ENCODE measurements around the gene SIN3B. TPM values are rescaled to one million over a fixed set of nuclear protein-coding genes. Genes with fewer than 3 reads are reported as not detected.
A peak's percentile ranks its signal among the peaks of the same experiment; 100 is the strongest.

The SIN3B gene
- total and polyA plus RNA-seq, 9 of the 15 experiments (the other 6 are each of a cell fraction or from before 2014, with no cell fraction given), result 0.51 to 34.2 (median 14.3) TPM

DNA sequence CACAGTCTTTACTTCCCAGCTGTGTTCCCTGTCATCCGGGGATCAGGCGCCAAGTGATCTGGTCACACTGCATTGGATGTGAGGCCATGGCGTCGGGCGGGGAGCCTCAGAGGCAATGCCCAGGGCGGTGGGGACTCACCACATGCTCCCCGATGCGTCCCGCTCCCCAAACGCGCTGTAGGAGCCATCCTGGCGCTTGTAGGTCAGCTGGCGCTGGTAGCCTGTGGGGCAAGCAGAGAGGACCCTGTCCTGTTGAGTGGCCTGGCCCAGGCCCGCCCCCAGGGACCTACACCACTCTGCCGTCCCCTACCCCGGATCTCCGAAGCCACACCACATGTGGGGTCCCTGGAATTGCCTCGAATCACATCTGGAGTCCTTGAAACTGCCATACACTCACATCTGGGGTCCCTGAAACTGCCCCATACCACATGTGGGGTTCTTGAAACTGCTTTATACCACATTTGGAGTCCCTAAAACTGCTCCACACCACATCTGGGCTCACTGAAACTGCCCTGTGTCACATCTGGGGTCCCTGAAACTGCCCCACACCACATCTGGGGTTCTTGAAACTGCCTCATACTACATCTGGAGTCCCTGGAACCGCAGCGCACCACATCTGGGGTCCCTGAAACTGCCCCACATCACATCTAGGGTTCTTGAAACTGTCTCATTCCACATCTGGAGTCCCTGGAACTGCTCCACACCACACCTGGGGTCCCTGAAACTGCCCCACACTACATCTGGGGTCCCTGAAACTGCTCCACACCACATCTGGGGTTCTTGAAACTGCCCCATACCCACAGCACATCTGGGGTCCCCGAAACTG, 92.8 kb downstream of the SIN3B start (continued):
- TF ChIP-seq SMAD1 (IDR thresholded peaks at IDR 0.05; ENCODE audit: low read depth, low read length, partially characterized antibody) (no peak), EGR1 (conservative IDR thresholded peaks at IDR 0.05) (peak; percentile 50; the same call in 1 of the 2 replicates), MEF2A (IDR thresholded peaks at IDR 0.05; ENCODE audit: control insufficient read depth, low read depth, low read length) (no peak), HDAC1 (IDR thresholded peaks at IDR 0.05) (no peak), ZNF146 (CRISPR knock-in tag; IDR thresholded peaks at IDR 0.05; ENCODE audit: unreplicated experiment) (no peak), BRD4 (IDR thresholded peaks at IDR 0.05) (no peak), SMAD2 (IDR thresholded peaks at IDR 0.05; ENCODE audit: low read depth, low read length) (no peak), TRIM24 (IDR thresholded peaks at IDR 0.05) (peak; percentile 19 to 27; a peak in 1 of 4 replicates), ZKSCAN3 (CRISPR knock-in tag; IDR thresholded peaks at IDR 0.05) (no peak), ZNF436 (CRISPR knock-in tag; IDR thresholded peaks at IDR 0.05) (no peak), MED1 (CRISPR knock-in tag; IDR thresholded peaks at IDR 0.05; ENCODE audit: borderline replicate concordance) (no peak), SPI1 (IDR thresholded peaks at IDR 0.05; ENCODE audit: borderline replicate concordance, low read depth, low read length) (no peak), NBN (IDR thresholded peaks at IDR 0.05; ENCODE audit: low read depth) (no peak), PTBP1 (IDR thresholded peaks at IDR 0.05; ENCODE audit: low read depth, low read length) (peak; percentile 100), ZBTB1 (CRISPR knock-in tag; IDR thresholded peaks at IDR 0.05; ENCODE audit: borderline replicate concordance, low read depth) (no peak), FUS (optimal IDR thresholded peaks at IDR 0.05; ENCODE audit: low read depth, low read length) (no peak), KAT7 (CRISPR knock-in tag; IDR thresholded peaks at IDR 0.05; ENCODE audit: borderline replicate concordance) (no peak), HEY1 (CRISPR knock-in tag; IDR thresholded peaks at IDR 0.05; ENCODE audit: borderline replicate concordance) (no peak), SMARCA5 (IDR thresholded peaks at IDR 0.05) (peak; percentile 100), ARID1B (IDR thresholded peaks at IDR 0.05) (no peak), POLR3A (IDR thresholded peaks at IDR 0.05; ENCODE audit: borderline replicate concordance, extremely low read depth, insufficient read depth, insufficient read length) (no peak), CC2D1A (IDR thresholded peaks at IDR 0.05) (no peak), TBL1XR1 (IDR thresholded peaks at IDR 0.05; ENCODE audit: low read length in 2 of 2) (no peak)
- TF ChIP-seq, protein P1, sequence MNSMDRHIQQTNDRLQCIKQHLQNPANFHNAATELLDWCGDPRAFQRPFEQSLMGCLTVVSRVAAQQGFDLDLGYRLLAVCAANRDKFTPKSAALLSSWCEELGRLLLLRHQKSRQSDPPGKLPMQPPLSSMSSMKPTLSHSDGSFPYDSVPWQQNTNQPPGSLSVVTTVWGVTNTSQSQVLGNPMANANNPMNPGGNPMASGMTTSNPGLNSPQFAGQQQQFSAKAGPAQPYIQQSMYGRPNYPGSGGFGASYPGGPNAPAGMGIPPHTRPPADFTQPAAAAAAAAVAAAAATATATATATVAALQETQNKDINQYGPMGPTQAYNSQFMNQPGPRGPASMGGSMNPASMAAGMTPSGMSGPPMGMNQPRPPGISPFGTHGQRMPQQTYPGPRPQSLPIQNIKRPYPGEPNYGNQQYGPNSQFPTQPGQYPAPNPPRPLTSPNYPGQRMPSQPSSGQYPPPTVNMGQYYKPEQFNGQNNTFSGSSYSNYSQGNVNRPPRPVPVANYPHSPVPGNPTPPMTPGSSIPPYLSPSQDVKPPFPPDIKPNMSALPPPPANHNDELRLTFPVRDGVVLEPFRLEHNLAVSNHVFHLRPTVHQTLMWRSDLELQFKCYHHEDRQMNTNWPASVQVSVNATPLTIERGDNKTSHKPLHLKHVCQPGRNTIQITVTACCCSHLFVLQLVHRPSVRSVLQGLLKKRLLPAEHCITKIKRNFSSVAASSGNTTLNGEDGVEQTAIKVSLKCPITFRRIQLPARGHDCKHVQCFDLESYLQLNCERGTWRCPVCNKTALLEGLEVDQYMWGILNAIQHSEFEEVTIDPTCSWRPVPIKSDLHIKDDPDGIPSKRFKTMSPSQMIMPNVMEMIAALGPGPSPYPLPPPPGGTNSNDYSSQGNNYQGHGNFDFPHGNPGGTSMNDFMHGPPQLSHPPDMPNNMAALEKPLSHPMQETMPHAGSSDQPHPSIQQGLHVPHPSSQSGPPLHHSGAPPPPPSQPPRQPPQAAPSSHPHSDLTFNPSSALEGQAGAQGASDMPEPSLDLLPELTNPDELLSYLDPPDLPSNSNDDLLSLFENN (IDR thresholded peaks at IDR 0.05; ENCODE audit: low read depth in 2 of 2, low read length in 2 of 2), result 0 out of 4 replicates have a peak, but pooled peaks of 1 of the 2 experiments have one; percentile 6
- TF ChIP-seq, protein P2, sequence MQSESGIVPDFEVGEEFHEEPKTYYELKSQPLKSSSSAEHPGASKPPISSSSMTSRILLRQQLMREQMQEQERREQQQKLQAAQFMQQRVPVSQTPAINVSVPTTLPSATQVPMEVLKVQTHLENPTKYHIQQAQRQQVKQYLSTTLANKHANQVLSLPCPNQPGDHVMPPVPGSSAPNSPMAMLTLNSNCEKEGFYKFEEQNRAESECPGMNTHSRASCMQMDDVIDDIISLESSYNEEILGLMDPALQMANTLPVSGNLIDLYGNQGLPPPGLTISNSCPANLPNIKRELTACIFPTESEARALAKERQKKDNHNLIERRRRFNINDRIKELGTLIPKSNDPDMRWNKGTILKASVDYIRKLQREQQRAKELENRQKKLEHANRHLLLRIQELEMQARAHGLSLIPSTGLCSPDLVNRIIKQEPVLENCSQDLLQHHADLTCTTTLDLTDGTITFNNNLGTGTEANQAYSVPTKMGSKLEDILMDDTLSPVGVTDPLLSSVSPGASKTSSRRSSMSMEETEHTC (IDR thresholded peaks at IDR 0.05), result no peak
